Measurements from ENCODE around the gene TCTN1. TPM values are rescaled to one million over a fixed set of nuclear protein-coding genes. Genes with fewer than 3 reads are reported as not detected.

TCTN1 gene
- total RNA-seq, 6 experiments from 2014 or later: 24.2 to 30.3 (median 25.6) TPM

- TF ChIP-seq, protein P1, sequence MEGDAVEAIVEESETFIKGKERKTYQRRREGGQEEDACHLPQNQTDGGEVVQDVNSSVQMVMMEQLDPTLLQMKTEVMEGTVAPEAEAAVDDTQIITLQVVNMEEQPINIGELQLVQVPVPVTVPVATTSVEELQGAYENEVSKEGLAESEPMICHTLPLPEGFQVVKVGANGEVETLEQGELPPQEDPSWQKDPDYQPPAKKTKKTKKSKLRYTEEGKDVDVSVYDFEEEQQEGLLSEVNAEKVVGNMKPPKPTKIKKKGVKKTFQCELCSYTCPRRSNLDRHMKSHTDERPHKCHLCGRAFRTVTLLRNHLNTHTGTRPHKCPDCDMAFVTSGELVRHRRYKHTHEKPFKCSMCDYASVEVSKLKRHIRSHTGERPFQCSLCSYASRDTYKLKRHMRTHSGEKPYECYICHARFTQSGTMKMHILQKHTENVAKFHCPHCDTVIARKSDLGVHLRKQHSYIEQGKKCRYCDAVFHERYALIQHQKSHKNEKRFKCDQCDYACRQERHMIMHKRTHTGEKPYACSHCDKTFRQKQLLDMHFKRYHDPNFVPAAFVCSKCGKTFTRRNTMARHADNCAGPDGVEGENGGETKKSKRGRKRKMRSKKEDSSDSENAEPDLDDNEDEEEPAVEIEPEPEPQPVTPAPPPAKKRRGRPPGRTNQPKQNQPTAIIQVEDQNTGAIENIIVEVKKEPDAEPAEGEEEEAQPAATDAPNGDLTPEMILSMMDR (IDR thresholded peaks at IDR 0.05): no peak
- H3K9me3 Mint-ChIP-seq: peaks cover 4% of the 10 kb centered on the region; the same call in 1 of the 2 replicates
- H3K27me3 Mint-ChIP-seq (ENCODE audit: insufficient read depth): peaks cover 45% of the 10 kb centered on the region
- H3K36me3 Mint-ChIP-seq (ENCODE audit: low read depth): no peaks in the 10 kb centered on the region
- H3K27ac Mint-ChIP-seq: no peak overlapping the region
- no peak overlapping the region for H3K4me3 Mint-ChIP-seq
- no peak for DNase-seq
- H3K4me1 Mint-ChIP-seq (ENCODE audit: low read depth): 0 out of 2 replicates have a peak, but pooled peaks cover 4% of the 10 kb centered on the region
Observed at GRCh38 chr12:110686294-110686903, 72.5 kb downstream of the TCTN1 start.

DNA sequence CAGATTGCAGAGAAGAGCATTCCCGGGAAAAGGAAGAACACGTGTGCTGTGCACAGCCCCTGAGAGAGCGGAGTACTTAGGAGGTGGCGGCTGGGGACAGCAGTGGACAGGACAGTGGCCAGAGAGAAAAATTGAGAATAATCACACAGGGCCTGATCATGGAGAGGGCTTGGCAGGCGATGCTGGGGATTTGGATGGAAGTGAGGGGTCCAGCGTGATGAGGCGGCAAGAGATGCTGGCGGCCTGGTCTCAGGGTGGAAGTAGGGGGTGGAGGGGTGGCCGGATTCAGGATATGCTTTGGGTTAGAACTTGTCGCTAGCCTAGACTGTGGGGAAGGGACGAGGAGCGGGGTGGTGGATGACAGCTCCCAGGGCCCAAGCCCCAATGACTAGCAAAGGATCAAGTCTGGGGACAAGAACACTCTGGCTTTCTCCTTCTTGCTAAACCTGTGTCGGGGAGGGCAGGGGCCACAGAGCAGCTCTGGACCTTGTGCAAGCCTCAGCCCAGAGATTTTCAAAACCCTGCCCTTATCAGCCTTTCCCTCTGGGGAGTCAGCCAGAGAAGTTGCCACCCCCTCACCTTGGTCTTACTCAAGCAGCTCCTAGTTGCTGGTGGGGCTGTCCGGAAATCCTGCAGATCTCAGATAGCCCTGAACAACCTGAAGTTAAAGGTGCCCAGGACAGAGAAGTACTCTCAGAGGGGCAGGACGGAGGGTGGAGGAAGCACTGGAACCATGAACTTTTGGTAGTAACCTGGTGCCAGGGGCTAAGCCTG is 73.7 kb downstream of the TCTN1 start:
- TF ChIP-seq, protein P1 (IDR thresholded peaks at IDR 0.05): no peak
- no peak overlapping the region for H3K4me3 Mint-ChIP-seq
- no peak overlapping the region for H3K27ac Mint-ChIP-seq
- no peaks in the 10 kb centered on the region for H3K36me3 Mint-ChIP-seq (ENCODE audit: low read depth)
- 0 out of 2 replicates have a peak, but pooled peaks cover 4% of the 10 kb centered on the region for H3K4me1 Mint-ChIP-seq (ENCODE audit: low read depth)
- H3K9me3 Mint-ChIP-seq: peaks cover 4% of the 10 kb centered on the region; the same call in 1 of the 2 replicates
- H3K27me3 Mint-ChIP-seq (ENCODE audit: insufficient read depth): peaks cover 48% of the 10 kb centered on the region
- no peak for DNase-seq

DNA sequence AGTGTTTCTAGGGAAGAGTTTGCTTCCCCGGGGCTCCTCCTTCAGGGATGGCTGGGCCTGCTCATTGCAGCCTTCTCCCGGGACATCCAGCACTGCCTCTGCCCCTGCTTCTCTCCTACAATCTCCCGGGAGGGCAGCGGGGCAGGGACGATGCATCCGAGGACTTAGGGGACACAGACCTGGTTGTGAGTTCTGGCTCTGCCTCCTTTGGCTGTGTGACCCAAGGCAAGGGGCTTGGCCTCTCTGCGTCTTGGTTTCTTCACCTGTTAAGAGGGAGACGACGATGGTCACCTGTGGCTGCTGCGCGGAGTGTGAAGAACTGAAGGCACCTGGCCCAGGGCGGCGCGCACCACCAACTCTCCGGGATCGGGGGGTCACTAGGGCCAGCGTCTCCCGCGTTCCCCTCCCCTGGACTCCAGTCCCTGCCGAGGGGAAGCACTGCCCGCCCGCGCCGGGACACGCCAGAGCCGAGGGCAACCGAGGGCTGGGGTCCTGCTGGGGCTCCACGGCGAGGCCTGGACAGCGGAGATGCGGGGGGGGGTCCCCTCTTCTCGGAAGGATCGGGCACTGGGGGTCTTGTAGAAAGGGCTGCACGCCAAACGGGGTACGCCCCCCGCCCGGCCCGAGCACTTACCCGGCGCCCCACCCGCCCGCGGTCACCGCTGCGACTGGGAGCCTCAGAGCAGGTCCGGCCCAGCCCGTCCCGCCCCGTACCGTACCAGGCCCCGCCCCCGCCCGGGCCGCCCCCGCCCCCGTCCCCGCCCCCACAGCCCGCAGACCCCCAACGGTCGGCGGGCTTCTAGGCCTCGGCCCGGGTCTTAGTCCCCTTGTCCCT is 74.7 kb downstream of the TCTN1 start, which contains the start of gene HVCN1:
Gene HVCN1, minus strand, starts transcription at position 670 of the 835 bp plus-strand sequence. CDS start 5,870 bp downstream, outside the sequence.
- no peak for DNase-seq
- no peak within 1 kb of the TSS for H3K27ac Mint-ChIP-seq
- peaks cover 4% of the 10 kb centered on the region; the same call in 1 of the 2 replicates for H3K9me3 Mint-ChIP-seq
- peaks cover 42% of the 10 kb centered on the region for H3K27me3 Mint-ChIP-seq (ENCODE audit: insufficient read depth)
- peak within 1 kb of the TSS; percentile 74 for H3K4me3 Mint-ChIP-seq
- H3K36me3 Mint-ChIP-seq (ENCODE audit: low read depth): no peaks in the 10 kb centered on the region
- H3K4me1 Mint-ChIP-seq (ENCODE audit: low read depth): 0 out of 2 replicates have a peak, but pooled peaks cover 4% of the 10 kb centered on the region
- TF ChIP-seq, protein P1 (IDR thresholded peaks at IDR 0.05): no peak

- H3K36me3 Mint-ChIP-seq (ENCODE audit: low read depth): no peaks in the 10 kb centered on the region
- TF ChIP-seq, protein P1 (IDR thresholded peaks at IDR 0.05): no peak
- peak overlapping the region; percentile 74 for H3K4me3 Mint-ChIP-seq
- no peak overlapping the region for H3K27ac Mint-ChIP-seq
- peaks cover 42% of the 10 kb centered on the region for H3K27me3 Mint-ChIP-seq (ENCODE audit: insufficient read depth)
- H3K9me3 Mint-ChIP-seq: peaks cover 4% of the 10 kb centered on the region; the same call in 1 of the 2 replicates
- DNase-seq: no peak
- 0 out of 2 replicates have a peak, but pooled peaks cover 4% of the 10 kb centered on the region for H3K4me1 Mint-ChIP-seq (ENCODE audit: low read depth)
Observed at GRCh38 chr12:110689281-110690126, 75.6 kb downstream of the TCTN1 start.
